H1 (cell line): ENCODE data around the gene MDM1. TPM values are rescaled to one million over a fixed set of nuclear protein-coding genes. Genes with fewer than 3 reads are reported as not detected.

Experiments
- CHD1 ChIP-seq: IDR thresholded peaks from 2 replicates; pipeline ENCODE4 v1.6.1; 2012; ENCODE audit warnings: low read depth, low read length, improper control_type of control experiment
- KDM4A ChIP-seq: IDR thresholded peaks from one replicate; pipeline ENCODE4 v1.7.1; 2012; ENCODE audit warnings: low read depth, mild to moderate bottlenecking, moderate library complexity, low read length, inconsistent platforms; ENCODE audit not compliant: severe bottlenecking
- NRF1 ChIP-seq: IDR thresholded peaks from 2 replicates; pipeline ENCODE4 v1.6.1; 2011; ENCODE audit warnings: mild to moderate bottlenecking, low read depth, low read length, improper control_type of control experiment
- POLR2AphosphoS5 ChIP-seq: IDR thresholded peaks from 2 replicates; pipeline ENCODE4 v1.6.1; 2011; ENCODE audit warnings: low read depth, low read length
- RFX5 ChIP-seq: IDR thresholded peaks from 2 replicates; pipeline ENCODE4 v1.6.1; 2011; ENCODE audit warnings: low read depth, low read length, improper control_type of control experiment, borderline replicate concordance
- SIN3A ChIP-seq, 2 experiments: IDR thresholded peaks in 1 of 2; conservative IDR thresholded peaks in 1 of 2; 2 replicates each; pipeline ENCODE4 v1.6.1; 2011 to 2012; ENCODE audit warnings: low read length in 2 of 2, improper control_type of control experiment in 1 of 2, low read depth in 1 of 2, mild to moderate bottlenecking in 1 of 2
- SIX5 ChIP-seq: IDR thresholded peaks from 2 replicates; pipeline ENCODE4 v1.6.1; 2011; ENCODE audit warnings: mild to moderate bottlenecking, low read depth, low read length
- polyA plus RNA-seq, 7 experiments: library from polyadenylated mRNA; depleted of rRNA in 3 of 7; stranded (reverse) in 5 of 7; unstranded in 2 of 7; fragments of >200 nt in 5 of 7; fragments of 200-250 nt in 2 of 7; gene quantifications; 1 replicate in 5 of 7; 2 replicates in 1 of 7; 4 replicates in 1 of 7; pipeline versions ENCODE4 v1.2.1 to v1.2.3, GENCODE V29; 2011 to 2013; ENCODE audit warnings: missing spikeins in 2 of 7, mixed read lengths in 2 of 7
- total RNA-seq: library from RNA; stranded (reverse); fragmentation: NEBNext Ultra II Directional; extraction: Animal tissue kit (Norgen Biotek cat#: 25700); gene quantifications from 2 replicates; pipeline ENCODE4 v1.2.1, GENCODE V29; 2021
- TF ChIP-seq, protein P1 (sequence below): fragments of 300-600 bp; sonication (generic); IDR thresholded peaks from 2 replicates; pipeline ENCODE4 v1.7.1; 2012; ENCODE audit warnings: low read length, moderate library complexity, mild to moderate bottlenecking, inconsistent platforms; ENCODE audit not compliant: insufficient replicate concordance
- TF ChIP-seq, protein P2 (sequence below): IDR thresholded peaks from 2 replicates; pipeline ENCODE4 v1.6.1; 2011; ENCODE audit warnings: low read depth, mild to moderate bottlenecking, low read length; ENCODE audit not compliant: insufficient read depth

The MDM1 gene
- total and polyA plus RNA-seq, 2 of the 8 experiments (the other 6 are each of a cell fraction or from before 2014, with no cell fraction given), result 3.1 to 10.7 TPM

- TF ChIP-seq, protein P1, sequence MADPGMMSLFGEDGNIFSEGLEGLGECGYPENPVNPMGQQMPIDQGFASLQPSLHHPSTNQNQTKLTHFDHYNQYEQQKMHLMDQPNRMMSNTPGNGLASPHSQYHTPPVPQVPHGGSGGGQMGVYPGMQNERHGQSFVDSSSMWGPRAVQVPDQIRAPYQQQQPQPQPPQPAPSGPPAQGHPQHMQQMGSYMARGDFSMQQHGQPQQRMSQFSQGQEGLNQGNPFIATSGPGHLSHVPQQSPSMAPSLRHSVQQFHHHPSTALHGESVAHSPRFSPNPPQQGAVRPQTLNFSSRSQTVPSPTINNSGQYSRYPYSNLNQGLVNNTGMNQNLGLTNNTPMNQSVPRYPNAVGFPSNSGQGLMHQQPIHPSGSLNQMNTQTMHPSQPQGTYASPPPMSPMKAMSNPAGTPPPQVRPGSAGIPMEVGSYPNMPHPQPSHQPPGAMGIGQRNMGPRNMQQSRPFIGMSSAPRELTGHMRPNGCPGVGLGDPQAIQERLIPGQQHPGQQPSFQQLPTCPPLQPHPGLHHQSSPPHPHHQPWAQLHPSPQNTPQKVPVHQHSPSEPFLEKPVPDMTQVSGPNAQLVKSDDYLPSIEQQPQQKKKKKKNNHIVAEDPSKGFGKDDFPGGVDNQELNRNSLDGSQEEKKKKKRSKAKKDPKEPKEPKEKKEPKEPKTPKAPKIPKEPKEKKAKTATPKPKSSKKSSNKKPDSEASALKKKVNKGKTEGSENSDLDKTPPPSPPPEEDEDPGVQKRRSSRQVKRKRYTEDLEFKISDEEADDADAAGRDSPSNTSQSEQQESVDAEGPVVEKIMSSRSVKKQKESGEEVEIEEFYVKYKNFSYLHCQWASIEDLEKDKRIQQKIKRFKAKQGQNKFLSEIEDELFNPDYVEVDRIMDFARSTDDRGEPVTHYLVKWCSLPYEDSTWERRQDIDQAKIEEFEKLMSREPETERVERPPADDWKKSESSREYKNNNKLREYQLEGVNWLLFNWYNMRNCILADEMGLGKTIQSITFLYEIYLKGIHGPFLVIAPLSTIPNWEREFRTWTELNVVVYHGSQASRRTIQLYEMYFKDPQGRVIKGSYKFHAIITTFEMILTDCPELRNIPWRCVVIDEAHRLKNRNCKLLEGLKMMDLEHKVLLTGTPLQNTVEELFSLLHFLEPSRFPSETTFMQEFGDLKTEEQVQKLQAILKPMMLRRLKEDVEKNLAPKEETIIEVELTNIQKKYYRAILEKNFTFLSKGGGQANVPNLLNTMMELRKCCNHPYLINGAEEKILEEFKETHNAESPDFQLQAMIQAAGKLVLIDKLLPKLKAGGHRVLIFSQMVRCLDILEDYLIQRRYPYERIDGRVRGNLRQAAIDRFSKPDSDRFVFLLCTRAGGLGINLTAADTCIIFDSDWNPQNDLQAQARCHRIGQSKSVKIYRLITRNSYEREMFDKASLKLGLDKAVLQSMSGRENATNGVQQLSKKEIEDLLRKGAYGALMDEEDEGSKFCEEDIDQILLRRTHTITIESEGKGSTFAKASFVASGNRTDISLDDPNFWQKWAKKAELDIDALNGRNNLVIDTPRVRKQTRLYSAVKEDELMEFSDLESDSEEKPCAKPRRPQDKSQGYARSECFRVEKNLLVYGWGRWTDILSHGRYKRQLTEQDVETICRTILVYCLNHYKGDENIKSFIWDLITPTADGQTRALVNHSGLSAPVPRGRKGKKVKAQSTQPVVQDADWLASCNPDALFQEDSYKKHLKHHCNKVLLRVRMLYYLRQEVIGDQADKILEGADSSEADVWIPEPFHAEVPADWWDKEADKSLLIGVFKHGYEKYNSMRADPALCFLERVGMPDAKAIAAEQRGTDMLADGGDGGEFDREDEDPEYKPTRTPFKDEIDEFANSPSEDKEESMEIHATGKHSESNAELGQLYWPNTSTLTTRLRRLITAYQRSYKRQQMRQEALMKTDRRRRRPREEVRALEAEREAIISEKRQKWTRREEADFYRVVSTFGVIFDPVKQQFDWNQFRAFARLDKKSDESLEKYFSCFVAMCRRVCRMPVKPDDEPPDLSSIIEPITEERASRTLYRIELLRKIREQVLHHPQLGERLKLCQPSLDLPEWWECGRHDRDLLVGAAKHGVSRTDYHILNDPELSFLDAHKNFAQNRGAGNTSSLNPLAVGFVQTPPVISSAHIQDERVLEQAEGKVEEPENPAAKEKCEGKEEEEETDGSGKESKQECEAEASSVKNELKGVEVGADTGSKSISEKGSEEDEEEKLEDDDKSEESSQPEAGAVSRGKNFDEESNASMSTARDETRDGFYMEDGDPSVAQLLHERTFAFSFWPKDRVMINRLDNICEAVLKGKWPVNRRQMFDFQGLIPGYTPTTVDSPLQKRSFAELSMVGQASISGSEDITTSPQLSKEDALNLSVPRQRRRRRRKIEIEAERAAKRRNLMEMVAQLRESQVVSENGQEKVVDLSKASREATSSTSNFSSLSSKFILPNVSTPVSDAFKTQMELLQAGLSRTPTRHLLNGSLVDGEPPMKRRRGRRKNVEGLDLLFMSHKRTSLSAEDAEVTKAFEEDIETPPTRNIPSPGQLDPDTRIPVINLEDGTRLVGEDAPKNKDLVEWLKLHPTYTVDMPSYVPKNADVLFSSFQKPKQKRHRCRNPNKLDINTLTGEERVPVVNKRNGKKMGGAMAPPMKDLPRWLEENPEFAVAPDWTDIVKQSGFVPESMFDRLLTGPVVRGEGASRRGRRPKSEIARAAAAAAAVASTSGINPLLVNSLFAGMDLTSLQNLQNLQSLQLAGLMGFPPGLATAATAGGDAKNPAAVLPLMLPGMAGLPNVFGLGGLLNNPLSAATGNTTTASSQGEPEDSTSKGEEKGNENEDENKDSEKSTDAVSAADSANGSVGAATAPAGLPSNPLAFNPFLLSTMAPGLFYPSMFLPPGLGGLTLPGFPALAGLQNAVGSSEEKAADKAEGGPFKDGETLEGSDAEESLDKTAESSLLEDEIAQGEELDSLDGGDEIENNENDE, result no peak
- TF ChIP-seq SIN3A (conservative IDR thresholded peaks at IDR 0.05 in 1 of 2, IDR thresholded peaks at IDR 0.05 in 1 of 2; ENCODE audit: low read depth in 1 of 2, low read length in 2 of 2) (no peak), RFX5 (no peak), POLR2AphosphoS5 (no peak), KDM4A (no peak), NRF1 (no peak), CHD1 (no peak), SIX5 (no peak)
- TF ChIP-seq, protein P2, sequence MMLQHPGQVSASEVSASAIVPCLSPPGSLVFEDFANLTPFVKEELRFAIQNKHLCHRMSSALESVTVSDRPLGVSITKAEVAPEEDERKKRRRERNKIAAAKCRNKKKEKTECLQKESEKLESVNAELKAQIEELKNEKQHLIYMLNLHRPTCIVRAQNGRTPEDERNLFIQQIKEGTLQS, result no peak
Observed at GRCh38 chr12:68290126-68290525, 42.0 kb downstream of the MDM1 start (continued).
